NCI-H510A treated with DMSO at 0.1 percent for 48 hours (cell line): ENCODE data around the gene KCNJ9.

ENCODE experiments used
- DNase-seq: peaks from one replicate; lab custom pipeline; 2025; lab: John Stamatoyannopoulos, UW

The KCNJ9 gene

GRCh38 chr1:160087118-160087662, 5.9 kb downstream of the KCNJ9 start:
- DNase-seq: no peak

DNA sequence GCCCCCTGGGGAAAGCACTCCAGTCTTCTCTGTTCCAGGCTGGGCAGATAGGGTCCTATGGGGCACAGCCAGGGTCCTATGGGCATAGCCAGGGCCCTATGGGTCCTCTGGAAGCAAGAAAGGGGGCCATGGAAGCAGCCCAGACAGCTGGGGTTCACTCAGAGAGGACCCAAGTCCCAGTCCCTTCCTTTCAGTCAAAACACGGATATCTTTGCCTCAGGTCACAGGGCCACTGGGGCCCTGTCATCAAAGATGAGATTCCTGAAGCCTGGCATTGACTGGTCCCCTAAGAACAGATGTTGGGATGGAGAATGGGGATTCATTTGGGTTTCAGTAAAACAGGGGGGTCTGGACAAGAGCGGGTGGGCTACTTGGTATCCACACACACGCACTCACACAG, 8.5 kb downstream of the KCNJ9 start:
- DNase-seq: no peak

DNA sequence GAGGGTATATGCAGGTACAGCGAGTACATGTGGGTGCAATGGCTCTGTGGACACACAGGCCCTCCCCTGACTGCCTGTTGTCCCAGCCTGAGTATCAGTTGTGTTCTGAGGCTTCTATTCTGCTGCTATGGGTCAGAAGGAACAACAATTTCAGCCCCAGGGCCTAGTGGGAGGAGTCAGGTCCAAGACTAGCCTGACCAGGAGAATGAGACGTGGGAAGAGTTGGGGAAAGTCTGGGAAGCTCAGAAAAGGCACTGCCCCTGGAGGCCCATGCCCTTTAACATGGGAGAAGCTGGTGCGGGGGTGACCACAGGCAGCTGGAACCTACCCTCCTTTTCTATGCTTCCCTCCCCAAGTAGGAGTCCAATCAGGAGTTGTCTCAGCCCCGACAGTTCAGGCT, 9.4 kb downstream of the KCNJ9 start:
- no peak for DNase-seq

DNA sequence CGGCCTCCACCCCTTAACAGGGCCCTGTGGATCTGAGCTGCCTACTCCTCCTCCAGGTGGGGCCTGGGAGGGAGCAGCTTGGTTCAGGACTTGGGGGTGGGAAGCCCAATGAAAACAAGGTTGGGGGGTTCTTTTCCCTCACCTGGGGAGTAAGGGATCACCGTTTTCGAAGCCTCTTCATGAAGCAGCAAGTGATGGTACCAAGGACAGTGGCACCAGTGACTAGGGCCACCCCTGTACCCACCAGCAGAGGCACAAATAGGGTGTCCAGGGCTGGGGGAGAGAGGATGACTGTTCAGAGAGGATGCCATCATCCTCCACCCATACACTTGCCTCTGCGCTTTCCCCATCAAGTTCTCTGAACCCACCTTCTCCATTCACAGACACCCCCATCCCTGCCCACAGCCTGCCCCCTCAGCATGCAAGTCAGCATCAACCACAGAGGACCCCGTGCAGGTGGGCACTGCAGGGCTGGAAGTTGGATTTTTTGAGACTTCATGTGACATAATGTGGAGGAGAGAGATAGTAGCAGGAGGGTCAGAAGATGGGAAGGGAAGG, 10.4 kb downstream of the KCNJ9 start:
- DNase-seq: no peak

DNA sequence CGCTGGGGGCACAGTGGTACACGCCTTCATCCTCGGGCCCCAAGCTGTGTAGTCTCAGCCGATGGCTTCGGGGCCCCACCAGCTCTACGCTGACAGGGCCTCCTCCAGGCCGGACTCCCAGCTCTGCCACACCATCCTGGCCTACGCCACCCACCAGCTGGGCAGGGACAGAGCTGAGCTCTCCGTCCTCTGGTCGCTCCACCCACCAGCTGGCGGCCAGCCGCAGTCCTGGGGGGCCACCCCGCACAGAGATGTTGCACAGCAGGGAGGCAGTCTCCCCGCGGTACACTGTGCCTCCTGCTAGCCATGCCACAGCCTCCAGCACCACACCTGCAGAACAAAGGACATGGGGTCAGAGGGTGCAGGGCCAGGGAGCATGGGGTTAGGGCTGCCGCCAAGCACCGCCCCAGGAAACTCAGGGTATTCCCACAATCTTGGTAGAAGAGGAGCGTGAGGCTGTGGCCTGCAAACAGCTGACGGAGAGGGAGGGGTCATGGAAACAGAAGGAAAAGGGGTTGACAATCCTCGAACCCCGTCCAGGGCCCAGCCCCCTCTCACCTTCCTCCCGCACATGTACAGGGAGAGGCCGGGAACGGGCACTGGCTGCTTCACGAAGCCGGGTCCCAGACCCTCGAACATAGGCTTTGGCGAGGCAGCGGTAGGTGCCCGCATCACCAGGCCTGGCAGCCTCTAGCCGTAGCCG, 11.2 kb downstream of the KCNJ9 start:
- DNase-seq: no peak

- DNase-seq: no peak
Measured at GRCh38 chr1:160093069-160093395, 11.7 kb downstream of the KCNJ9 start.

DNA sequence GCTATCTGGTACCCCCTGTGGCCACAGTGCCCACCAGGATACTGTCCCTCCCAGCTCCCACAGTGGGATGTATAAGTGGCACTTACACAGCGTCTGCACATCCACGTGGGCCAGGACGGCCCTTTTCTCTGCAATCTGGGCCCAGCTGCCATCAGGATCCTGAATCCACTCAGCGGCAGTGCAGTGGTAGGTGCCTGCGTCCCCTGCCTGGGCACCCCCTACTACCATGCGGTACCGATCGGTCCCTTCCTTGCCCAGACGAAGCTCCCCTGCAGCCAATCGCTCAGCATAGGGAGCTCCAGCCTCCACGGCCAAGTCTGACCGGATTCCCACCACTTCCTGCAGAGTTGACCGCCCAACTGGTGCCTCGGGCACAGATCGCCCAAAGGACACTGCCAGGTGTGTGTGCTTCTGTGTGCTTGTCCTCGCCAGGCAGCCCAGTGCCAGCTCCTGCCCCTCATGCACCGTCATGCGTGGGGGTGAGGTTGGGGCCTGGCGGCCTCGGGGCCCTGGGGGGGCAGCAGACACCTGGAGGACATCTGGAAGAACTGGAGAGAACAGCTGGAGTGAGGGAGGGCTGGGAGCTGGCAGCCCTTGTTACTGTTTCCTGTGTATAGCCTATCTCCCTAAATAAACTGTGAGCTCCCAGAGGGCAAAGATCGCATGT, 12.4 kb downstream of the KCNJ9 start:
- DNase-seq: no peak

DNA sequence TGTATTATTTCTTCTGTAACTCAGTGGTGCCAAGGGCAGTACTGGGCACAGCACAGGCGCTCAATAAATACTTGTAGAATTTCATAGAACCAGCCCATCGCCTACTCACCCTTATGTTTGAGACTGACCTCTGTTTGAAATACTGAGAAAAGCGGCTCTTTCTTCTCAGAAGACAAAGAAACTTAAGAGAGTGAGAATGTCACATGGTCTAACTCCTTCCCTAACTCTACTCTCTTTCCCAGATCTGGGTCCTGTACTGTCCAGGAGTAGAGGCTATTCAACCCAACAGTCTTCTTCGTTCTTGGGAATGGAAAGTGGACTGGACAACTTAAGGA, 12.9 kb downstream of the KCNJ9 start:
- no peak for DNase-seq

GRCh38 chr1:160094806-160095205, 13.5 kb downstream of the KCNJ9 start:
- no peak for DNase-seq

GRCh38 chr1:160095382-160096105, 14.2 kb downstream of the KCNJ9 start:
- no peak for DNase-seq

- DNase-seq: no peak
Measured at GRCh38 chr1:160096274-160097116, 15.2 kb downstream of the KCNJ9 start.

- DNase-seq: no peak
Measured at GRCh38 chr1:160097151-160097910, 16.0 kb downstream of the KCNJ9 start.

- DNase-seq: peak; percentile 91
Measured at GRCh38 chr1:160097911-160098851, 16.8 kb downstream of the KCNJ9 start, which contains the start of gene IGSF8. TSS of gene IGSF8 (minus strand) at chr1:160098619. CDS start at chr1:160098472, 147 bp downstream.

GRCh38 chr1:160098852-160099561, 17.7 kb downstream of the KCNJ9 start:
- peak; percentile 91 for DNase-seq

DNA sequence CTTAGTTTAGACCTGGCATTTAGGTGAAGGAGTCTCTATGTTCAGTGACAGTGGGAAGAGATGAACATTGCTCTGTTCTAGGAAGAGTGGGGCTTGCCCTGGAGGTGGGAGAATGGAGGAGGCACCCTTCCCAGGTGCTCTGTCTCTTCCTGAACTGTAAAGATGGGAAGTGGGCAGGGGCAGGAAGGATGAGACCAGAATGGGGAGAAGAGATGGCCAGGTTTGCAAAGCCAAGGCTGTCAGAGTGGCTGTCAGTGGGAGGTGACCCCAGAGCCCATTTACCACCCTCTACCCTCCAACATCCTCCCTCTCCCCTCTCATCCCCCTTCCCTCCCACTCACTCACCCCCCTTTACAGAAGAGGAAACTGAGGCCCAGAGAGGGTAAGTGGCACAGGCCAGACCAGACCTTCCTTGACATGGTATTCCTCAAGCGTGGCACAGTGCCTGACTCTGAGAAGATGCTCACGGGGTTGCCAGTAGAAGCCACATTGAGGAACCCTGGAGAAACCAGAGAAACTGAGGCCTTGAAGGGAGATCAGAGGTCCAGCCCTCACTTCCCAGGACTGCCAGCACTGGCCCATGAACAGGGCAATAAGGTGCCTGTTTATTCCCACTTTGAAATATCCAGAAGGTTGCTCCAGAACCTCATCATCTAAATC, 18.5 kb downstream of the KCNJ9 start:
- no peak for DNase-seq

- DNase-seq: peak; percentile 58
Measured at GRCh38 chr1:160101037-160101716, 19.8 kb downstream of the KCNJ9 start.

- DNase-seq: no peak
Measured at GRCh38 chr1:160101717-160102522, 20.6 kb downstream of the KCNJ9 start.
